ENCODE measurements around the gene KIF13A.

DNA sequence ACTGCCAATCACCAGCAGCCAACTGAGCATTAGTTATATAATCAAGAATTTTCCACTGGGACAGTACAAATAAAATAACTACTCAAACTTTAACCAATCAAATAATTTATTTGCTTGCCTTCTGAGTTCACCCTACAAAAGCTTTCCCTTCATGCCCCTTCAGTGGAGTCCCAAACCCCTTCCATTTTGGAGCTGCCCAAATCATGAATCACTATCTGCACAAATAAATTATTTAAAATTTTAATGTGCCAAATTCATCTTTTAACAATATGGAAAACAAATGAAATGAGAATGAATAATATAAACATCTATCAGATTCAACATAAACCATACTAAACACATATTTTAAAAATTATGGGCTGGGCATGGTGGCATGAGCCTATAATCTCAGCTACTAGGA is 85.9 kb downstream of the KIF13A start:
- TF ChIP-seq CTCF (IDR thresholded peaks at IDR 0.05), result no peak
- TF ChIP-seq POLR2A (IDR thresholded peaks at IDR 0.05), result no peak
